ENCODE results near the gene MRPL1. TPM values are rescaled to one million over a fixed set of nuclear protein-coding genes. Genes with fewer than 3 reads are reported as not detected.

MRPL1 gene
- total and polyA plus RNA-seq, 2 of the 13 experiments (the other 11 are each of a cell fraction or from before 2014, with no cell fraction given), result 23.3 to 61.5 TPM

GRCh38 chr4:77911091-77911490 is 48.5 kb downstream of the MRPL1 start:
- BruUV-seq (replicated peaks), result no TSS peak
- ChIA-PET CTCF (ENCODE audit: low intra/inter-chr PET ratio, low total read pairs) (no interaction called here), POLR2A (no interaction called here)
- no peak for ATAC-seq
- Histone ChIP-seq H3K36me3 (replicated peaks in 1 of 2; ENCODE audit: control insufficient read depth in 1 of 2, insufficient read depth in 2 of 2, low read length in 2 of 2) (peaks cover 4 to 21% of the 10 kb centered on the region in 2 experiments), H3K9ac (ENCODE audit: insufficient read depth, low read depth, low read length) (no peak overlapping the region), H3K27me3 (ENCODE audit: control insufficient read depth in 1 of 2, insufficient read depth in 2 of 2, low read length in 2 of 2) (no peaks in the 10 kb centered on the region), H3K4me3 (replicated peaks in 1 of 3; ENCODE audit: insufficient read depth in 1 of 3, low read depth in 2 of 3, low read length in 3 of 3) (no peak overlapping the region), H2AFZ (ENCODE audit: low read length) (no peak overlapping the region), H3K4me2 (ENCODE audit: low read depth, low read length) (no peak overlapping the region), H3K27ac (ENCODE audit: extremely low read length, insufficient read depth, low read length) (no peak overlapping the region), H4K20me1 (ENCODE audit: insufficient read depth, low read length) (no peaks in the 10 kb centered on the region), H3K79me2 (ENCODE audit: insufficient read depth, low read length) (no peaks in the 10 kb centered on the region), H3K4me1 (ENCODE audit: insufficient read depth, low read length) (no peaks in the 10 kb centered on the region), H3K9me3 (ENCODE audit: low read length) (no peaks in the 10 kb centered on the region)
- in situ Hi-C loops (cut with HindIII; ENCODE audit: extremely low pct_ligation_motif_present, low pct_unique_long_range_greater_than_20kb), result no loop called here
- TF ChIP-seq NFYC (CRISPR knock-in tag; IDR thresholded peaks at IDR 0.05), result no peak
- no peak for TF ChIP-seq ZBTB38 (CRISPR knock-in tag; IDR thresholded peaks at IDR 0.05)
- no peak for TF ChIP-seq SIX4 (CRISPR knock-in tag; IDR thresholded peaks at IDR 0.05)
- TF ChIP-seq AGO2 (optimal IDR thresholded peaks at IDR 0.05; ENCODE audit: low read depth, low read length), result no peak
- no peak for TF ChIP-seq TCF12 (IDR thresholded peaks at IDR 0.05)
- TF ChIP-seq TCF12 (CRISPR knock-in tag; IDR thresholded peaks at IDR 0.05), result no peak
- no peak for TF ChIP-seq ZNF225 (CRISPR knock-in tag; IDR thresholded peaks at IDR 0.05)
- TF ChIP-seq HNF4G (IDR thresholded peaks at IDR 0.05; ENCODE audit: borderline replicate concordance, low read depth, low read length), result no peak
- TF ChIP-seq HNF4G (CRISPR knock-in tag; IDR thresholded peaks at IDR 0.05; ENCODE audit: borderline replicate concordance, low read depth), result no peak
- TF ChIP-seq ZNF350 (CRISPR knock-in tag; IDR thresholded peaks at IDR 0.05; ENCODE audit: borderline replicate concordance, low read depth), result no peak
- no peak for TF ChIP-seq ZNF777 (CRISPR knock-in tag; IDR thresholded peaks at IDR 0.05)
- no peak for TF ChIP-seq FOXK1 (CRISPR knock-in tag; IDR thresholded peaks at IDR 0.05; ENCODE audit: borderline replicate concordance, low read depth)
- TF ChIP-seq KLF6 (CRISPR knock-in tag; IDR thresholded peaks at IDR 0.05), result no peak
- no peak for TF ChIP-seq SAP130 (CRISPR knock-in tag; IDR thresholded peaks at IDR 0.05; ENCODE audit: low read depth)
- no peak for TF ChIP-seq ZXDC (CRISPR knock-in tag; IDR thresholded peaks at IDR 0.05)
- TF ChIP-seq ZNF563 (CRISPR knock-in tag; IDR thresholded peaks at IDR 0.05), result no peak
- no peak for TF ChIP-seq ZNF670 (CRISPR knock-in tag; IDR thresholded peaks at IDR 0.05; ENCODE audit: borderline replicate concordance)
- no peak for TF ChIP-seq HMGXB4 (CRISPR knock-in tag; IDR thresholded peaks at IDR 0.05; ENCODE audit: borderline replicate concordance in 1 of 2, low read depth in 1 of 2)
- TF ChIP-seq, protein P1, sequence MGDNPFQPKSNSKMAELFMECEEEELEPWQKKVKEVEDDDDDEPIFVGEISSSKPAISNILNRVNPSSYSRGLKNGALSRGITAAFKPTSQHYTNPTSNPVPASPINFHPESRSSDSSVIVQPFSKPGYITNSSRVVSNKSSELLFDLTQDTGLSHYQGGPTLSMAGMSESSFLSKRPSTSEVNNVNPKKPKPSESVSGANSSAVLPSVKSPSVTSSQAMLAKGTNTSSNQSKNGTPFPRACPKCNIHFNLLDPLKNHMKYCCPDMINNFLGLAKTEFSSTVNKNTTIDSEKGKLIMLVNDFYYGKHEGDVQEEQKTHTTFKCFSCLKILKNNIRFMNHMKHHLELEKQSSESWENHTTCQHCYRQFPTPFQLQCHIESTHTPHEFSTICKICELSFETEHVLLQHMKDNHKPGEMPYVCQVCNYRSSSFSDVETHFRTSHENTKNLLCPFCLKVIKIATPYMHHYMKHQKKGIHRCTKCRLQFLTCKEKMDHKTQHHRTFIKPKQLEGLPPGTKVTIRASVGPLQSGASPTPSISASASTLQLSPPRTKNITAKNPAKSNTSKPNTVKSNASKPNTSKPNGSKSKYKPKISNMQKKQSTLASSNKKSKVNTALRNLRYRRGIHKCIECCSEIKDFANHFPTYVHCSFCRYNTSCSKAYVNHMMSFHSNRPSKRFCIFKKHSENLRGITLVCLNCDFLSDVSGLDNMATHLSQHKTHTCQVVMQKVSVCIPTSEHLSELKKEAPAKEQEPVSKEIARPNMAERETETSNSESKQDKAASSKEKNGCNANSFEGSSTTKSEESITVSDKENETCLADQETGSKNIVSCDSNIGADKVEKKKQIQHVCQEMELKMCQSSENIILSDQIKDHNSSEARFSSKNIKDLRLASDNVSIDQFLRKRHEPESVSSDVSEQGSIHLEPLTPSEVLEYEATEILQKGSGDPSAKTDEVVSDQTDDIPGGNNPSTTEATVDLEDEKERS (CRISPR knock-in tag; IDR thresholded peaks at IDR 0.05), result no peak
- FAIRE-seq, result no peak
- WGBS (ENCODE audit: low lambda C conversion rate), result 98% methylated on average over 1 of the region's 1 CpG
- no peak for DNase-seq (ENCODE audit: low spot score)
- intact Hi-C loops (cut with micrococcal nuclease; ENCODE audit: unreplicated experiment), result no loop called here
